Measurements from ENCODE around the gene C4orf36. TPM values are rescaled to one million over a fixed set of nuclear protein-coding genes. Genes with fewer than 3 reads are reported as not detected.

C4orf36 gene
- total RNA-seq (2022; extraction: Qiagen RNA extraction), result 0.88 to 1.6 TPM (median 1.4 TPM) in 5 replicates

GRCh38 chr4:86891762-86892635 is at the start of gene C4orf36:
C4orf36 (minus strand) TSS chr4:86892422; CDS start chr4:86891520, 902 bp downstream.

GRCh38 chr4:86934771-86935565 is 42.7 kb upstream of the C4orf36 start, which contains the start of gene AFF1:
AFF1 (plus strand) TSS chr4:86935011; CDS start chr4:86948534, 13,523 bp downstream.

GRCh38 chr4:86848732-86849619 is 43.2 kb downstream of the C4orf36 start, which contains the start of gene SLC10A6:
SLC10A6 (minus strand) TSS chr4:86849384; CDS start chr4:86849115, 269 bp downstream.

Other genes with a start within 250 kb of the C4orf36 start
- gene SLC10A6, start 43.0 kb downstream of the C4orf36 start, total RNA-seq (2022; extraction: Qiagen RNA extraction), result not detected in 5 replicates
- gene AFF1, start 42.6 kb upstream of the C4orf36 start, total RNA-seq (2022; extraction: Qiagen RNA extraction), result 6.6 to 13.1 TPM (median 9.9 TPM) in 5 replicates